ENCODE data around the gene SYT3.

The SYT3 gene

DNA sequence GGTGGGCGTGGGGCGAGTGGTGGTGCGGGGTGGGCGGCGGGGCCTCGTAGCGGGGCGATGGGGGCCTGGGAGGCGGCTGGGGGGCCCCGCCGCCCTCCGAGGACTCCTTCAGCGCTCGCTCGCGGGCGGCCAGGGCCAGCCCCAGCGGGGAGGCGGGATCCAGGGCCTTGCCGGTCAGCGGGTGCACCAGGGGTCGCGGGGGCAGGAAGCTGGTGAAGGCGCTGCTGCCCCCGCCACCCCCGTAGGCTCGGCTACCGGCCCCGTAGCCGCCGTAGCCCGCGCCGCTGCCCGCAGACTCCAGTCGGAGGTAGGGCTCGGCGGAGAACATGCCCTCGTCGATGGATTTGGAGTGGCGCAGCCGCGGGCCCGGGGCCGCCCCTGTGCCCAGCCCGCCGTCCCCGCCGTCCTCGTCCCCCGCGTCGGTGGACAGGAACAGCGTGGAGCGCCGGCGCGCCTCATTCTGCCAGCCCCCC, 28.1 kb upstream of the SYT3 start:
- peaks cover 5 to 94% (median 21%) of the 10 kb centered on the region in 5 experiments for H3K27me3 ChIP-seq (replicated peaks in 2 of 5; ENCODE audit: control insufficient read depth in 4 of 5, insufficient read depth in 5 of 5, low read length in 4 of 5)
- H3K27ac ChIP-seq (ENCODE audit: insufficient read depth in 1 of 2, low read depth in 1 of 2, low read length in 2 of 2, poor library complexity in 1 of 2, severe bottlenecking in 2 of 2), result no peak overlapping the region
- no peak overlapping the region for H3K4me3 ChIP-seq (ENCODE audit: control insufficient read depth in 1 of 7, extremely low read depth in 1 of 7, insufficient read depth in 4 of 7, low read depth in 2 of 7, low read length in 6 of 7)
- WGBS (ENCODE audit: insufficient coverage), result 4% methylated on average over 50 of the region's 58 CpGs
- H3K36me3 ChIP-seq (ENCODE audit: control insufficient read depth in 4 of 4, insufficient read depth in 4 of 4, low read length in 3 of 4), result peaks cover 0 to 2% (median 0%) of the 10 kb centered on the region in 4 experiments
- ChIA-PET CTCF (no interaction called here), POLR2A (no interaction called here)
- DNase-seq, result no peak
- peaks cover 0 to 8% (median 5%) of the 10 kb centered on the region in 5 experiments for H3K9me3 ChIP-seq (ENCODE audit: control extremely low read depth in 1 of 5, control insufficient read depth in 4 of 5, insufficient read depth in 2 of 5, low read depth in 1 of 5, low read length in 4 of 5)
- H3K4me1 ChIP-seq (ENCODE audit: control extremely low read depth in 1 of 4, control insufficient read depth in 4 of 4, insufficient read depth in 4 of 4, low read length in 3 of 4), result peaks cover 0 to 5% (median 2%) of the 10 kb centered on the region in 4 experiments

DNA sequence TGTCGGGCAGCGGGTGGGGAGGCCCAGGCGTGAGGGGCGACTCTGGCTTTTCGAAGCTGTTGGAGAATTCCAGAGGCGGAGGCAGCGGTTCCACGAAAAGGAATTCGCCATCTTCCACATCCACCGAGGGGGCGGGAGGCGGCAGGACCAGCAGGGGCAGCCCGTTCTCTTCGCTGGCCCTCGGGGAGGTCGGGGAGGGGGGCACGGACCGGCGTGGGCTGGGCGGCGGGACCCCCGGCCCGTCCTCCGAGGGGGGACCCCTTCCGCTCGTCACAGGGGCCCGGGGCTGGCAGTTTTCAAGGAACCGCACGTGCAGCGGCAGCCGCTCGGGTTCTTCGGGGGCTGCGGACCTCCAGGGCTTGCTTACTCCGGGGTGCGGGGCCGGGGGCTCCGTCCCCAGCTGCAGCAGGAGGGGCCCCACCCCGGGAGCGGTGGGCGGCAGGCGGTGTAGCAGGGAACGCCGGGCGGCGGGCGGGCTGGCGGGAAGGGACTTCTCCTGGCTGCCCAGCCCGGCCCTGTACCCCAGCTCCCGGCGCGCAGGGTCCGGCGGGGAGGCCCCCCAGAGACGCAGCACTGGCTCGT, 27.6 kb upstream of the SYT3 start:
- peaks cover 0 to 5% (median 2%) of the 10 kb centered on the region in 4 experiments for H3K4me1 ChIP-seq (ENCODE audit: control extremely low read depth in 1 of 4, control insufficient read depth in 4 of 4, insufficient read depth in 4 of 4, low read length in 3 of 4)
- CTCF ChIA-PET, result interaction anchor here (0.9 kb wide), 1 partner anchor 46 kb away, joined by 3 read pairs; no protein-coding TSS in a partner anchor
- no peak overlapping the region for H3K27ac ChIP-seq (ENCODE audit: insufficient read depth in 1 of 2, low read depth in 1 of 2, low read length in 2 of 2, poor library complexity in 1 of 2, severe bottlenecking in 2 of 2)
- peaks cover 0 to 8% (median 5%) of the 10 kb centered on the region in 5 experiments for H3K9me3 ChIP-seq (ENCODE audit: control extremely low read depth in 1 of 5, control insufficient read depth in 4 of 5, insufficient read depth in 2 of 5, low read depth in 1 of 5, low read length in 4 of 5)
- DNase-seq, result no peak
- H3K36me3 ChIP-seq (ENCODE audit: control insufficient read depth in 4 of 4, insufficient read depth in 4 of 4, low read length in 3 of 4), result peaks cover 0 to 2% (median 0%) of the 10 kb centered on the region in 4 experiments
- H3K27me3 ChIP-seq (replicated peaks in 2 of 5; ENCODE audit: control insufficient read depth in 4 of 5, insufficient read depth in 5 of 5, low read length in 4 of 5), result peaks cover 5 to 89% (median 21%) of the 10 kb centered on the region in 5 experiments
- no peak overlapping the region for H3K4me3 ChIP-seq (ENCODE audit: control insufficient read depth in 1 of 7, extremely low read depth in 1 of 7, insufficient read depth in 4 of 7, low read depth in 2 of 7, low read length in 6 of 7)
- WGBS (ENCODE audit: insufficient coverage), result 10% methylated on average over 31 of the region's 56 CpGs
- POLR2A ChIA-PET, result no interaction called here

- WGBS (ENCODE audit: insufficient coverage), result 15% methylated on average over 42 of the region's 47 CpGs
- peaks cover 0 to 8% (median 5%) of the 10 kb centered on the region in 5 experiments for H3K9me3 ChIP-seq (ENCODE audit: control extremely low read depth in 1 of 5, control insufficient read depth in 4 of 5, insufficient read depth in 2 of 5, low read depth in 1 of 5, low read length in 4 of 5)
- peaks cover 0 to 2% (median 0%) of the 10 kb centered on the region in 4 experiments for H3K36me3 ChIP-seq (ENCODE audit: control insufficient read depth in 4 of 4, insufficient read depth in 4 of 4, low read length in 3 of 4)
- H3K27me3 ChIP-seq (replicated peaks in 2 of 5; ENCODE audit: control insufficient read depth in 4 of 5, insufficient read depth in 5 of 5, low read length in 4 of 5), result peaks cover 5 to 85% (median 18%) of the 10 kb centered on the region in 5 experiments
- H3K27ac ChIP-seq (ENCODE audit: insufficient read depth in 1 of 2, low read depth in 1 of 2, low read length in 2 of 2, poor library complexity in 1 of 2, severe bottlenecking in 2 of 2), result no peak overlapping the region
- no peak for DNase-seq
- POLR2A ChIA-PET, result no interaction called here
- peaks cover 0 to 5% (median 2%) of the 10 kb centered on the region in 4 experiments for H3K4me1 ChIP-seq (ENCODE audit: control extremely low read depth in 1 of 4, control insufficient read depth in 4 of 4, insufficient read depth in 4 of 4, low read length in 3 of 4)
- no peak overlapping the region for H3K4me3 ChIP-seq (ENCODE audit: control insufficient read depth in 1 of 7, extremely low read depth in 1 of 7, insufficient read depth in 4 of 7, low read depth in 2 of 7, low read length in 6 of 7)
- CTCF ChIA-PET, result interaction anchor here (0.9 kb wide), 1 partner anchor 47 kb away, joined by 3 read pairs; no protein-coding TSS in a partner anchor
These were observed 26.9 kb upstream of the SYT3 start for GRCh38 chr19:50666346-50667176.

DNA sequence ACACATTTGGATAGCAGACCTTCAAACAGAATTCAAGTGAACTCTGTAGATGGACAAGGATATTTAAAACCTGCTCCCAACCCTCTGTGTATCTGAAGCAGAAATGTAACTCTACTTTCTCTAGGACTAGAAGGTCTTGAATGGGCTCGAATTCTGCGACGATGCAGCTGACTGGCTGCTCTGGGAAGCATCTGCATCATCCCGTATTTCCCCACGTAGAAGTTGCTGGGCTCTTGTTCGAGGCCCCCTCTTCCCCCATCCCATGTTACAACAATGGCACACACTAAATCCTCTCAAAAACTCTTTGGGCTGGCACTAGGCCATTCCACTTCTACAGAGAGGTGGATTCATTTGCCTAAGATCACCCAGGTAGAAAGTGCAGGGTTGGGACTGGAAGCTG, 24.5 kb upstream of the SYT3 start:
- ChIA-PET CTCF (interaction anchor here (1.0 to 1.5 kb wide), 3 partner anchors 25 to 121 kb away, joined by 3 to 5 read pairs (median 4); no protein-coding TSS in a partner anchor), POLR2A (no interaction called here)
- peaks cover 5 to 79% (median 14%) of the 10 kb centered on the region in 5 experiments for H3K27me3 ChIP-seq (replicated peaks in 2 of 5; ENCODE audit: control insufficient read depth in 4 of 5, insufficient read depth in 5 of 5, low read length in 4 of 5)
- H3K9me3 ChIP-seq (ENCODE audit: control extremely low read depth in 1 of 5, control insufficient read depth in 4 of 5, insufficient read depth in 2 of 5, low read depth in 1 of 5, low read length in 4 of 5), result peaks cover 0 to 8% (median 5%) of the 10 kb centered on the region in 5 experiments
- H3K4me1 ChIP-seq (ENCODE audit: control extremely low read depth in 1 of 4, control insufficient read depth in 4 of 4, insufficient read depth in 4 of 4, low read length in 3 of 4), result peaks cover 0 to 6% (median 2%) of the 10 kb centered on the region in 4 experiments
- WGBS (ENCODE audit: insufficient coverage), result 87% methylated on average over 6 of the region's 6 CpGs
- no peak overlapping the region for H3K27ac ChIP-seq (ENCODE audit: insufficient read depth in 1 of 2, low read depth in 1 of 2, low read length in 2 of 2, poor library complexity in 1 of 2, severe bottlenecking in 2 of 2)
- no peak for DNase-seq
- H3K36me3 ChIP-seq (ENCODE audit: control insufficient read depth in 4 of 4, insufficient read depth in 4 of 4, low read length in 3 of 4), result peaks cover 0 to 2% (median 0%) of the 10 kb centered on the region in 4 experiments
- no peak overlapping the region for H3K4me3 ChIP-seq (ENCODE audit: control insufficient read depth in 1 of 7, extremely low read depth in 1 of 7, insufficient read depth in 4 of 7, low read depth in 2 of 7, low read length in 6 of 7)

GRCh38 chr19:50663482-50663790, 23.8 kb upstream of the SYT3 start:
- H3K4me3 ChIP-seq (ENCODE audit: control insufficient read depth in 1 of 7, extremely low read depth in 1 of 7, insufficient read depth in 4 of 7, low read depth in 2 of 7, low read length in 6 of 7), result no peak overlapping the region
- H3K9me3 ChIP-seq (ENCODE audit: control extremely low read depth in 1 of 5, control insufficient read depth in 4 of 5, insufficient read depth in 2 of 5, low read depth in 1 of 5, low read length in 4 of 5), result peaks cover 0 to 8% (median 6%) of the 10 kb centered on the region in 5 experiments
- WGBS (ENCODE audit: insufficient coverage), result no CpG with 5 or more reads among the region's 1 CpG
- ChIA-PET POLR2A (no interaction called here), CTCF (no interaction called here)
- no peak overlapping the region for H3K27ac ChIP-seq (ENCODE audit: insufficient read depth in 1 of 2, low read depth in 1 of 2, low read length in 2 of 2, poor library complexity in 1 of 2, severe bottlenecking in 2 of 2)
- peaks cover 5 to 75% (median 18%) of the 10 kb centered on the region in 5 experiments for H3K27me3 ChIP-seq (replicated peaks in 2 of 5; ENCODE audit: control insufficient read depth in 4 of 5, insufficient read depth in 5 of 5, low read length in 4 of 5)
- peaks cover 0 to 14% (median 10%) of the 10 kb centered on the region in 4 experiments for H3K4me1 ChIP-seq (ENCODE audit: control extremely low read depth in 1 of 4, control insufficient read depth in 4 of 4, insufficient read depth in 4 of 4, low read length in 3 of 4)
- DNase-seq, result peak in 2 of 3 donors; percentile 30 to 34
- peaks cover 0 to 2% (median 0%) of the 10 kb centered on the region in 4 experiments for H3K36me3 ChIP-seq (ENCODE audit: control insufficient read depth in 4 of 4, insufficient read depth in 4 of 4, low read length in 3 of 4)

- POLR2A ChIA-PET, result no interaction called here
These were observed 23.2 kb upstream of the SYT3 start for GRCh38 chr19:50662651-50663481.

More at GRCh38 chr19:50662651-50663481, 23.2 kb upstream of the SYT3 start:
- Histone ChIP-seq H3K27me3 (replicated peaks in 2 of 5; ENCODE audit: control insufficient read depth in 4 of 5, insufficient read depth in 5 of 5, low read length in 4 of 5) (peaks cover 5 to 73% (median 20%) of the 10 kb centered on the region in 5 experiments), H3K4me3 (ENCODE audit: control insufficient read depth in 1 of 7, extremely low read depth in 1 of 7, insufficient read depth in 4 of 7, low read depth in 2 of 7, low read length in 6 of 7) (no peak overlapping the region), H3K36me3 (ENCODE audit: control insufficient read depth in 4 of 4, insufficient read depth in 4 of 4, low read length in 3 of 4) (peaks cover 0 to 2% (median 0%) of the 10 kb centered on the region in 4 experiments), H3K27ac (ENCODE audit: insufficient read depth in 1 of 2, low read depth in 1 of 2, low read length in 2 of 2, poor library complexity in 1 of 2, severe bottlenecking in 2 of 2) (no peak overlapping the region), H3K9me3 (ENCODE audit: control extremely low read depth in 1 of 5, control insufficient read depth in 4 of 5, insufficient read depth in 2 of 5, low read depth in 1 of 5, low read length in 4 of 5) (peaks cover 0 to 9% (median 8%) of the 10 kb centered on the region in 5 experiments), H3K4me1 (ENCODE audit: control extremely low read depth in 1 of 4, control insufficient read depth in 4 of 4, insufficient read depth in 4 of 4, low read length in 3 of 4) (peaks cover 0 to 15% (median 12%) of the 10 kb centered on the region in 4 experiments)
- CTCF ChIA-PET, result no interaction called here
- DNase-seq, result no peak
- WGBS (ENCODE audit: insufficient coverage), result 71% methylated on average over 13 of the region's 16 CpGs

Data from common myeloid progenitor, CD34-positive (primary cell).